A673 (cell line): ENCODE measurements around the gene VWF. TPM values are rescaled to one million over a fixed set of nuclear protein-coding genes. Genes with fewer than 3 reads are reported as not detected.

Source experiments
- BruUV-seq: library from RNA; stranded (reverse); fragments of 400-500 nt; replicated peaks from 2 replicates; lab custom pipeline; 2021; lab: Mats Ljungman, UMichigan
- CTCF ChIA-PET: fragments of 300-600 bp; sonication (Branson Sonifier 250); formaldehyde crosslinking; loops from one replicate; lab custom pipeline; 2022; ENCODE audit warnings: antibody characterized with exemption; lab: Charles Lee
- POLR2A ChIA-PET: fragments of 300-600 bp; sonication (Branson Sonifier 250); formaldehyde crosslinking; loops from one replicate; lab custom pipeline; 2022; ENCODE audit warnings: antibody characterized with exemption; ENCODE audit not compliant: low non-redundant PET; lab: Charles Lee
- DNase-seq: peaks from one replicate; pipeline ENCODE4 v3.0.0-alpha.2; 2015; ENCODE audit warnings: low spot score
- H3K27ac ChIP-seq: fragments of 200-600 bp; sonication (generic); 2 replicates; pipeline ENCODE4 v1.5.1; 2016; ENCODE audit warnings: mixed run types, low read depth, mild to moderate bottlenecking, mixed read lengths, antibody characterized with exemption, low read length; ENCODE audit not compliant: poor library complexity, severe bottlenecking
- H3K27me3 ChIP-seq: fragments of 200-600 bp; sonication (generic); replicated peaks from 2 replicates; pipeline ENCODE4 v1.6.1; 2017; ENCODE audit warnings: mixed run types, low read depth, mild to moderate bottlenecking, mixed read lengths, antibody characterized with exemption, low read length; ENCODE audit not compliant: insufficient read depth, poor library complexity
- H3K36me3 ChIP-seq: fragments of 200-600 bp; sonication (generic); 2 replicates; pipeline ENCODE4 v1.6.1; 2016; ENCODE audit warnings: mixed run types, mild to moderate bottlenecking, mixed read lengths, antibody characterized with exemption, low read length; ENCODE audit not compliant: insufficient read depth, poor library complexity, severe bottlenecking
- H3K4me1 ChIP-seq: fragments of 200-600 bp; sonication (generic); 2 replicates; pipeline ENCODE4 v1.6.1; 2017; ENCODE audit warnings: mixed run types, mild to moderate bottlenecking, mixed read lengths, antibody characterized with exemption, low read length; ENCODE audit not compliant: insufficient read depth, poor library complexity, severe bottlenecking
- H3K4me3 ChIP-seq: fragments of 200-600 bp; sonication (generic); 2 replicates; pipeline ENCODE4 v1.5.1; 2016; ENCODE audit warnings: low read depth, mixed run types, mild to moderate bottlenecking, mixed read lengths, low read length; ENCODE audit not compliant: poor library complexity, severe bottlenecking
- H3K9me3 ChIP-seq: fragments of 200-600 bp; sonication (generic); 2 replicates; pipeline ENCODE4 v1.6.1; 2016; ENCODE audit warnings: mixed run types, low read depth, mild to moderate bottlenecking, mixed read lengths, antibody characterized with exemption, low read length; ENCODE audit not compliant: poor library complexity, severe bottlenecking
- EZH2 ChIP-seq: fragments of 200-600 bp; sonication (generic); IDR thresholded peaks from 2 replicates; pipeline ENCODE4 v1.6.1; 2017; ENCODE audit warnings: borderline replicate concordance, low read depth, mild to moderate bottlenecking, mixed read lengths, antibody characterized with exemption, low read length; ENCODE audit not compliant: poor library complexity, severe bottlenecking
- intact Hi-C: fragments of 100-400 bp; cut with micrococcal nuclease; formaldehyde crosslinking; loops from one replicate; pipeline ENCODE4 v1.10.0; 2022; ENCODE audit not compliant: unreplicated experiment
- total RNA-seq: library from RNA; stranded (reverse); gene quantifications from 2 replicates; pipeline ENCODE4 v1.2.3, GENCODE V29; 2021
- TF ChIP-seq, protein P1 (sequence below): fragments of 300-800, 200-600 bp; sonication (generic); conservative IDR thresholded peaks from 2 replicates; pipeline ENCODE4 v1.5.1; 2017; ENCODE audit warnings: low read depth, mild to moderate bottlenecking, antibody characterized with exemption, low read length, moderate library complexity, mixed read lengths

Gene VWF
- total RNA-seq, 1 experiment from 2014 or later: not detected

DNA sequence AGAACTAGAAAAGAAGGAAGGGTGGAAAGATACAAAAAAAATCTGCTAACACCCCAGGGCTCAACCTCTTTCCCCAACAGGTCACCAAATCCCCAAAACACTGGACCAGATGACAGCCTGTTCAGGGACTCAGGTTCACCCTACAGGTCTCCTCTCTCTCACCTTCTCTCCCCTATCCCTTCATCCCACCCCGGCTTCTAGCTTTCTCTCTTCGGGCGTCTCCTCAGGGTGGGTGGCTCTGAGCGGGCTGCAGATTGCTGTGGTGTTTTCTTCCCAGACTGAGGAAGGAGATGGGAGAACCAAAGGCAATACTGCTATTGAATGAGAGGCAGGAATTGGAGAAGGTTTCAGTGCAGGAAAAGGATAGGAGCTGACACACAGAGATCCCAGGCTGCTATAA lies 218.7 kb downstream of the VWF start:
- no TSS peak for BruUV-seq
- Histone ChIP-seq H3K9me3 (no peaks in the 10 kb centered on the region), H3K4me1 (no peaks in the 10 kb centered on the region), H3K27ac (no peak overlapping the region), H3K36me3 (no peaks in the 10 kb centered on the region), H3K4me3 (no peak overlapping the region), H3K27me3 (peaks cover 28% of the 10 kb centered on the region)
- intact Hi-C loops: no loop called here
- DNase-seq: no peak
- ChIA-PET POLR2A (no interaction called here), CTCF (no interaction called here)
- no peak for TF ChIP-seq EZH2
- TF ChIP-seq, protein P1, sequence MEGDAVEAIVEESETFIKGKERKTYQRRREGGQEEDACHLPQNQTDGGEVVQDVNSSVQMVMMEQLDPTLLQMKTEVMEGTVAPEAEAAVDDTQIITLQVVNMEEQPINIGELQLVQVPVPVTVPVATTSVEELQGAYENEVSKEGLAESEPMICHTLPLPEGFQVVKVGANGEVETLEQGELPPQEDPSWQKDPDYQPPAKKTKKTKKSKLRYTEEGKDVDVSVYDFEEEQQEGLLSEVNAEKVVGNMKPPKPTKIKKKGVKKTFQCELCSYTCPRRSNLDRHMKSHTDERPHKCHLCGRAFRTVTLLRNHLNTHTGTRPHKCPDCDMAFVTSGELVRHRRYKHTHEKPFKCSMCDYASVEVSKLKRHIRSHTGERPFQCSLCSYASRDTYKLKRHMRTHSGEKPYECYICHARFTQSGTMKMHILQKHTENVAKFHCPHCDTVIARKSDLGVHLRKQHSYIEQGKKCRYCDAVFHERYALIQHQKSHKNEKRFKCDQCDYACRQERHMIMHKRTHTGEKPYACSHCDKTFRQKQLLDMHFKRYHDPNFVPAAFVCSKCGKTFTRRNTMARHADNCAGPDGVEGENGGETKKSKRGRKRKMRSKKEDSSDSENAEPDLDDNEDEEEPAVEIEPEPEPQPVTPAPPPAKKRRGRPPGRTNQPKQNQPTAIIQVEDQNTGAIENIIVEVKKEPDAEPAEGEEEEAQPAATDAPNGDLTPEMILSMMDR: no peak

DNA sequence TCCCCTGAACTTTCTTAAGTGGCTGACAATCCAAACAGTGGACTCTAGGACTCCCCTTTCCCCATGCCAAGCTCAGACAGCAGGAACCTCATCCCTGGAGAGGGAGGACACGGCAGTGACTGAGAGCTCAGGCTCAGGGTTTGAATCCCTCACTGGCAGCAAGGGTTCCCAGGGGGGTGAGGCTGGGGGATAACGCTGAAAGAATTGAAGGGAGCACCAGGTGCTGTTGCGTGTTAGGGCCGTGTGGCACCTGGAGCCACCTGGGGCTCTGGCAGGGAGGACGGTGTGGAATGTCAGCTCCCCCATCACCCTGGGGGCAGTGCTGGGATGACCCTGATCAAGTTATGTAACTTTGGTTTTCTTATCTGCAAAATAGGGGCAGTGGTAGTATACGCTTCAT lies 219.5 kb downstream of the VWF start:
- Histone ChIP-seq H3K36me3 (no peaks in the 10 kb centered on the region), H3K4me3 (no peak overlapping the region), H3K4me1 (no peaks in the 10 kb centered on the region), H3K27me3 (peaks cover 30% of the 10 kb centered on the region), H3K9me3 (no peaks in the 10 kb centered on the region), H3K27ac (no peak overlapping the region)
- CTCF ChIA-PET: interaction anchor here (0.6 kb wide), 1 partner anchor 160 kb away, joined by 4 read pairs; no protein-coding TSS in a partner anchor
- TF ChIP-seq, protein P1: no peak
- TF ChIP-seq EZH2: no peak
- BruUV-seq: no TSS peak
- DNase-seq: no peak
- POLR2A ChIA-PET: no interaction called here
- intact Hi-C loops: no loop called here

DNA sequence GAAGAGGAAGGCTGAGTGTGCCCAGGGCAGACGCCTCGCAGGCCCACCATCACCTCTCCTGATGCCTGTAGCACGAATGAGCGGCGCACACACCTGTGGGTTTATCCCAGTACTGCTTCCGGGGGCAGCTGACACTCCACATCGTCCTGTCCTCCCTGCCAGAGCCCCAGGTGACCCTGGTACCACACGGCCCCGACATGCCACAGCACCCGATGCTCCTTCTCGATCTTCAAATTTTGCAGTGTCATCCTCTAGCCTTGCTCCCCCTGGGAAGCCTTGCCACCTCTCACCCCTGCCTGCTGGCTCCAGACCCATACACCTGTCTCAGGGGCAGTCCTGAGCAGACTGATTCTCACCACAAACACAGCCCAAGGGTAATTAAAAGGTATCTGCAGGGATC lies 220.0 kb downstream of the VWF start:
- H3K9me3 ChIP-seq: no peaks in the 10 kb centered on the region
- POLR2A ChIA-PET: no interaction called here
- H3K27me3 ChIP-seq: peaks cover 32% of the 10 kb centered on the region
- CTCF ChIA-PET: interaction anchor here (0.6 kb wide), 1 partner anchor 159 kb away, joined by 4 read pairs; no protein-coding TSS in a partner anchor
- H3K27ac ChIP-seq: no peak overlapping the region
- no peak for DNase-seq
- no peak overlapping the region for H3K4me3 ChIP-seq
- intact Hi-C loops: no loop called here
- TF ChIP-seq, protein P1: no peak
- no peak for TF ChIP-seq EZH2
- H3K4me1 ChIP-seq: no peaks in the 10 kb centered on the region
- no peaks in the 10 kb centered on the region for H3K36me3 ChIP-seq
- no TSS peak for BruUV-seq
